Lower leg skin (tissue), 4 donors: Measurements from ENCODE around the gene SLC5A11. TPM values are rescaled to one million over a fixed set of nuclear protein-coding genes. Genes with fewer than 3 reads are reported as not detected.
"Not testable (repeated sequence)": the region's sequence is repeated elsewhere in the genome, so short reads cannot be mapped to it uniquely, and the experiment has no call there.

Experiments used
- DNase-seq, 2 donors: peaks; one replicate each; pipeline ENCODE4 v3.0.0-alpha.2; 2019; ENCODE audit warnings: low spot score in 2 of 2
- H3K4me3 ChIP-seq: fragments of 200-600 bp; sonication (generic); 2 replicates; pipeline ENCODE4 v1.5.1; 2017; ENCODE audit warnings: mild to moderate bottlenecking, low read depth; ENCODE audit not compliant: poor library complexity, severe bottlenecking
- CTCF ChIP-seq, 3 donors: fragments of 450-650 bp; IDR thresholded peaks; one replicate each; pipeline ENCODE4 v1.5.1; 2016; ENCODE audit warnings: antibody characterized with exemption in 3 of 3, mild to moderate bottlenecking in 3 of 3, moderate library complexity in 2 of 3
- POLR2A ChIP-seq, 2 donors: fragments of 450-650 bp; IDR thresholded peaks; one replicate each; pipeline ENCODE4 v1.6.1; 2016 to 2017; ENCODE audit warnings: antibody characterized with exemption in 2 of 2, mild to moderate bottlenecking in 1 of 2, moderate library complexity in 1 of 2
- WGBS, 2 donors: methylation state at CpG; one replicate each; pipeline ENCODE4 v1.1.5; 2018; 5-methylcytosine and 5-hydroxymethylcytosine counted together
- intact Hi-C: fragments of 100-400 bp; cut with DNase I; formaldehyde crosslinking; loops from one replicate; pipeline ENCODE4 v1.15.0; 2023; ENCODE audit warnings: low total_unique reads
- total RNA-seq, 4 donors: library from RNA; depleted of rRNA; stranded (reverse); fragments of >200 nt; gene quantifications; one replicate each; pipeline ENCODE4 v1.1.0, GENCODE V29; 2016

SLC5A11 gene
- total RNA-seq, 4 donors from 2014 or later, result not detected

- TF ChIP-seq POLR2A (IDR thresholded peaks at IDR 0.05), result no peak
- TF ChIP-seq CTCF (IDR thresholded peaks at IDR 0.05), result no peak
- intact Hi-C loops, result no loop called here
- 68 to 71% methylated on average over 5 of the region's 5 CpGs for WGBS, 2 donors
- no peak overlapping the region for H3K4me3 ChIP-seq
- DNase-seq, result peak in 1 of 2 donors; percentile 49
Measured at GRCh38 chr16:24855678-24856077, 9.9 kb downstream of the SLC5A11 start.

- H3K4me3 ChIP-seq, intact Hi-C loops: not testable (repeated sequence)
- WGBS, 2 donors, result 77 to 91% methylated on average over 8 of the region's 8 CpGs
- DNase-seq, result peak in 1 of 2 donors; percentile 66
Measured at GRCh38 chr16:24856871-24857270, 11.1 kb downstream of the SLC5A11 start.

GRCh38 chr16:24858219-24859041 is 12.7 kb downstream of the SLC5A11 start:
- H3K4me3 ChIP-seq, result no peak overlapping the region
- 30 to 32% methylated on average over 9 of the region's 9 CpGs for WGBS, 2 donors
- TF ChIP-seq CTCF (IDR thresholded peaks at IDR 0.05), result no peak
- no peak for TF ChIP-seq POLR2A (IDR thresholded peaks at IDR 0.05)
- intact Hi-C loops, result no loop called here
- DNase-seq, result peak; percentile 19 to 83

GRCh38 chr16:24861461-24861860 is 15.7 kb downstream of the SLC5A11 start:
- WGBS, 2 donors, result 69 to 88% methylated on average over 1 of the region's 1 CpG
- intact Hi-C loops, result no loop called here
- no peak for DNase-seq
- no peak for TF ChIP-seq CTCF (IDR thresholded peaks at IDR 0.05)
- TF ChIP-seq POLR2A (IDR thresholded peaks at IDR 0.05), result no peak
- no peak overlapping the region for H3K4me3 ChIP-seq

- 86 to 88% methylated on average over 3 of the region's 3 CpGs for WGBS, 2 donors
- intact Hi-C loops, result no loop called here
- no peak overlapping the region for H3K4me3 ChIP-seq
- TF ChIP-seq CTCF (IDR thresholded peaks at IDR 0.05) (no peak), POLR2A (IDR thresholded peaks at IDR 0.05) (no peak)
- DNase-seq, result no peak
Measured at GRCh38 chr16:24863582-24864437, 18.0 kb downstream of the SLC5A11 start.

GRCh38 chr16:24869033-24869432 is 23.3 kb downstream of the SLC5A11 start:
- intact Hi-C loops, result no loop called here
- TF ChIP-seq CTCF (IDR thresholded peaks at IDR 0.05), result no peak
- no peak for TF ChIP-seq POLR2A (IDR thresholded peaks at IDR 0.05)
- peak in 1 of 2 donors; percentile 68 for DNase-seq
- no peak overlapping the region for H3K4me3 ChIP-seq
- WGBS, 2 donors, result 75 to 81% methylated on average over 8 of the region's 8 CpGs
